Osteocyte (in vitro differentiated cells): Measurements from ENCODE around the gene CHAF1A. TPM values are rescaled to one million over a fixed set of nuclear protein-coding genes. Genes with fewer than 3 reads are reported as not detected.
A peak's percentile ranks its signal among the peaks of the same experiment; 100 is the strongest.

Experiments
- DNase-seq: peaks from one replicate; pipeline ENCODE4 v3.0.0; 2021; ENCODE audit warnings: mixed read lengths; ENCODE audit not compliant: unreplicated experiment; ENCODE audit errors: extremely low spot score
- H3K27ac Mint-ChIP-seq: one replicate; pipeline ENCODE4 v1.8.0; 2021; ENCODE audit warnings: mild to moderate bottlenecking, mixed read lengths; ENCODE audit not compliant: unreplicated experiment
- H3K27me3 Mint-ChIP-seq: one replicate; pipeline ENCODE4 v1.8.0; 2021; ENCODE audit warnings: mixed read lengths; ENCODE audit not compliant: unreplicated experiment
- H3K36me3 Mint-ChIP-seq: one replicate; pipeline ENCODE4 v1.8.0; 2021; ENCODE audit warnings: mixed read lengths; ENCODE audit not compliant: unreplicated experiment
- H3K4me1 Mint-ChIP-seq: one replicate; pipeline ENCODE4 v1.8.0; 2021; ENCODE audit warnings: mixed read lengths; ENCODE audit not compliant: unreplicated experiment
- H3K4me3 Mint-ChIP-seq: one replicate; pipeline ENCODE4 v1.8.0; 2021; ENCODE audit warnings: mild to moderate bottlenecking, moderate library complexity, mixed read lengths; ENCODE audit not compliant: unreplicated experiment
- H3K9me3 Mint-ChIP-seq: one replicate; pipeline ENCODE4 v1.8.0; 2021; ENCODE audit warnings: mixed read lengths; ENCODE audit not compliant: unreplicated experiment
- total RNA-seq: library from RNA; stranded (reverse); gene quantifications from 2 replicates; pipeline ENCODE4 v1.2.1, GENCODE V29; 2021
- TF ChIP-seq, protein P1 (sequence below): fragments of 200-600 bp; sonication (generic); IDR thresholded peaks from 2 replicates; pipeline ENCODE4 v1.5.0; 2021; ENCODE audit warnings: antibody characterized with exemption, mild to moderate bottlenecking, moderate library complexity

The CHAF1A gene
- total RNA-seq, 1 donor from 2014 or later = 9.7 TPM

DNA sequence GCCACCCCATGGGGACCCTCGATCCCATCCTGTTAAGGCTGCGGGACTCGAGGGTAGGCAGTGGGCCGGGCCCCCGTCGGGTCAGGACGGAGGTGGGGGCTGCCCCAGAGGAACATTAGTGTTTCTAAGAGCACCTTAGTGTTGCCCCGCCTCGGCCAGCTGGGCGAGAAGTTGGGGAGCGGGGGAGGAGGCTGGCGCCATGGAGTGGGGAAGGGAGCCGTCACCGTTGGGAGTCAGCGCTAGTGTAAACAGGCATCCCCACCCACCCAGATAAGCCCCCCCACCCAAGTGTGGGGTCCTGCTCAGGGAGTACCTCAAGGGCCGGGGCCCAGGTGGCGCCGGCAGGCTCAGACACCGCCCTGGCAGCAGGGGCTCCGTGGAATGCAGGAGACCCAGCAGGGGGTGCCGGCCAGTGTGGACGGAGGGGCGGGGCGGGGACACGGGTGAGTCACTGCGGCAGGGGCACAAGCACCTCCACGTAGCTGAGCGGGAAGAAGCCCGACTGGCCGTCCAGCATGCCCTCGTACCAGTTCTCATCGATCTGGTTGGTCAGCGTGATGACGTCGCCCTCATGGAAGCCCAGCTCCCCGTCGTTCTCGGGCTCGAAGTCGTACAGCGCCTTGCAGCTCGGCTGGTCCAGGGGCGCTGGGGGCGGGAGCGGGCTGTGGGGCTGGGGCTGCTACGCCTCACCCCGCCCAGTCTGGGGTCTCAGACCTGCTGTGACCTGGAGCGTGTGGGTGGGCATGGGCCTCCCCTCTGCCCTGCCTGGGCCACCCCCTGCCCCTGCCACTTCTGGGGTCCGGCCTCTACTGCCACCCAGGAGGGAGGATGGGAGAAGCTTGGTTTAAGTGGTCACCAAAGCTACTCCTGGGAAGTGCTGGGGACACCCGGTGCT lies 41.0 kb upstream of the CHAF1A start:
- no peak for DNase-seq

DNA sequence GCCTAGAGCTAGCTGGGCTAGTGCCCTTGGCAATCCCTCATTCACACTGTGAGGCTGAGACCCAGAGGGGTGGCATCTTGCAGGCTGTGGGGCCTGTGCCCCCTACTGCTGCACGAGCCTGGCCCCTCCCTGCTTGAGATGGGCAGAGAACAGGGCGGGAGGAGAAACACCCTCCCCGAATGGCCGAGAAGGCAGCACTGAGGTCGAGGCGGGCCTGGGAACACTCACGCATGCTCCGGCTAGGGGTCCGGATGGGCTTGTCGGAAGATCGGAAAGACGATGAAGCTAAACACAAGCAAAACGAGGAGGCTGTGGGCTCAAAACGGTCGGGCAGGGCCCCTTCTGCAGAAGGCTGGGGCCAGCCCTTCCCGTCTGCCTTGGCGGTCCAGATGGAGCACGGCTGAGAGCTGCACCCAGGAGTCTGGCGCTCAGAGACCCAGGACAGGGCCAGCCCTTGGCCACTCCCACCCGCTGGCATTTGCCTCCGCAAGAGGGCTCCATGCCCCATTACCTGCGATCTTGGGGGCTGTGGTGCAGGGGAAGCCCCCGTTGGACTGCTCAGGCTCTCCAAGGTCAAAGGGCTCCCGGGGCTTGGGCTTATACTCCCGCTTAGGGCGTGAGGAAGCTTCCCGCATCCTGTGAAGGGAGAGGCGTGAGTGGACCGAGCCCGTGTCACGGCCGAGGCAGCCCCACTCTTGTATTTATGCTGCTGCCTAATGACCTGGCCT lies 40.2 kb upstream of the CHAF1A start:
- Mint-ChIP-seq H3K27ac (no peak overlapping the region), H3K4me3 (no peak overlapping the region), H3K36me3 (peaks cover 14% of the 10 kb centered on the region), H3K4me1 (peaks cover 8% of the 10 kb centered on the region), H3K9me3 (no peaks in the 10 kb centered on the region), H3K27me3 (no peaks in the 10 kb centered on the region)
- TF ChIP-seq, protein P1, sequence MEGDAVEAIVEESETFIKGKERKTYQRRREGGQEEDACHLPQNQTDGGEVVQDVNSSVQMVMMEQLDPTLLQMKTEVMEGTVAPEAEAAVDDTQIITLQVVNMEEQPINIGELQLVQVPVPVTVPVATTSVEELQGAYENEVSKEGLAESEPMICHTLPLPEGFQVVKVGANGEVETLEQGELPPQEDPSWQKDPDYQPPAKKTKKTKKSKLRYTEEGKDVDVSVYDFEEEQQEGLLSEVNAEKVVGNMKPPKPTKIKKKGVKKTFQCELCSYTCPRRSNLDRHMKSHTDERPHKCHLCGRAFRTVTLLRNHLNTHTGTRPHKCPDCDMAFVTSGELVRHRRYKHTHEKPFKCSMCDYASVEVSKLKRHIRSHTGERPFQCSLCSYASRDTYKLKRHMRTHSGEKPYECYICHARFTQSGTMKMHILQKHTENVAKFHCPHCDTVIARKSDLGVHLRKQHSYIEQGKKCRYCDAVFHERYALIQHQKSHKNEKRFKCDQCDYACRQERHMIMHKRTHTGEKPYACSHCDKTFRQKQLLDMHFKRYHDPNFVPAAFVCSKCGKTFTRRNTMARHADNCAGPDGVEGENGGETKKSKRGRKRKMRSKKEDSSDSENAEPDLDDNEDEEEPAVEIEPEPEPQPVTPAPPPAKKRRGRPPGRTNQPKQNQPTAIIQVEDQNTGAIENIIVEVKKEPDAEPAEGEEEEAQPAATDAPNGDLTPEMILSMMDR = no peak
- DNase-seq = no peak

More for the DNA sequence above, 41.0 kb upstream of the CHAF1A start:
- H3K4me1 Mint-ChIP-seq = peaks cover 8% of the 10 kb centered on the region
- H3K9me3 Mint-ChIP-seq = no peaks in the 10 kb centered on the region
- H3K4me3 Mint-ChIP-seq = no peak overlapping the region
- H3K36me3 Mint-ChIP-seq = peaks cover 12% of the 10 kb centered on the region
- no peaks in the 10 kb centered on the region for H3K27me3 Mint-ChIP-seq
- H3K27ac Mint-ChIP-seq = no peak overlapping the region
- TF ChIP-seq, protein P1 = no peak

DNA sequence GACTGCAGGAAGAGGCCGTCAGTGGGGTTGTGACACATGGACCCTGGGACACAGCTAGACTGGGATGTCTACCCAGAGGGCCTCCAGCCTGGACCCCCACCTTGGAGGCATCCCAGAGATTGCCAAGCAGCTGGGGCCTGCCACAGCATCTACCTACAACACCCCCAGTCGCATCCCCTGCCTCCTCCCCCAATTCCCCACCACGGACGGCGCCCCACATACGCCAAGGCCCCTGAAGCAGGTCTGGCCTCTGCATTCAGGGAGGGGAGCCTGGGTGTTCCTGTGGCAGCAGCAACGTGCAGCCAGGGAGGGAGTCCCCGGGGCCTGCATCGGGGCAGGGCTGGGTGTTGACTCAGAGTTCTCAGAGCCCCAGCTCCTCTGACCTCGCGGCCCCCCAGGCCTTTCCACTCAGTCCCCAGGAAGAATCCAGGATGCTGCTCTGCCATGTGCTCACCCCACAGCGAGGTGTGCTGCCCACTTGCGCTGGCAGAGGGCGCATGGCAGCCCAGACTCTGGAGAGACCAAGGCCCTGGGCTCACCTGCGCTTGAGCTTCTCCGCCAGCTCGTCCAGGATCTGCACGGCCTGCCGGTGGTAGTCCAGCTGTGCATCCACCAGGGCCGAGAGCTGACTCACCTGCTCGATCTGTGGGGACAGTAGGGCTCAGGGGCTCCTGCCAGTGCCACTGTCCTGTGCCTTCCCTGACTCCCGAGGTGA lies 39.5 kb upstream of the CHAF1A start:
- Mint-ChIP-seq H3K4me3 (no peak overlapping the region), H3K4me1 (peaks cover 12% of the 10 kb centered on the region), H3K9me3 (no peaks in the 10 kb centered on the region), H3K36me3 (peaks cover 14% of the 10 kb centered on the region), H3K27me3 (no peaks in the 10 kb centered on the region), H3K27ac (no peak overlapping the region)
- no peak for DNase-seq
- TF ChIP-seq, protein P1 = peak; percentile 35

DNA sequence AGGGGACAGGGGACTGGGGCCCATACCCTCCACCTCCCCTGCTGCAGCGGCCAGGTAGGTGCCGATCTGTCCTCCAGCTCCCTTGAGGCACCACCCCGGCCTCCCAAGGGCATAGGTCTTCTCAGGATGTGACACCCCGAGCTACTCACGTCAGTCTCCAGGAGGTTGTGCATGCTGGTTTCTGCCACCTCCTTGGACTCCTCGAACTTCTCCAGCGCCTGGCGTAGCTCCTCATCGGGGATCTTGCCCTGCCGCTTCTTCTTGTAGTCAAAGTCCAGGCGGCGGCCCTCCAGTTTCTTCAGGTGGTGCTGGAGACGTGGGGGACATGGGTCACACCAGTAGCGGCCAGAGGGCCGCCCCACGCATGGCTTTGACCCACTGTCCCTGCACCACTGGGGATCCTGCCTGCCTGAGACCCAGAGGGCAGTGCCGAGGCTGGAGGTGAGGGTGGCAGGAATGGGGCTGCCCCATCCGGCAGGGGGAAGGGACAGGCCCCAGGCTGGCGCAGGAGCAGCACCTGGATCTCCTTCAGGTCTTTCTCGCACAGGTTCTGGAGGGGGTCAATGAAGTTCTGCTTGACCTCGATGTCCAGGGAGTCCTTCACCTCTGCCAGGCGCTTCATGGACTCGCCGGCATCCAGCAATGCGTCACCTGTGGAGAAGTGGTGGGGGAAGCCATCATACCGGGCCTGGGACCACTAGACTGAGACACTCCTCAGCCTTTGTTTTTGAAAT lies 38.7 kb upstream of the CHAF1A start:
- H3K27me3 Mint-ChIP-seq = no peaks in the 10 kb centered on the region
- H3K4me1 Mint-ChIP-seq = peaks cover 19% of the 10 kb centered on the region
- peaks cover 14% of the 10 kb centered on the region for H3K36me3 Mint-ChIP-seq
- H3K4me3 Mint-ChIP-seq = no peak overlapping the region
- no peaks in the 10 kb centered on the region for H3K9me3 Mint-ChIP-seq
- DNase-seq = no peak
- H3K27ac Mint-ChIP-seq = no peak overlapping the region
- TF ChIP-seq, protein P1 = no peak
